ENCODE measurements around the gene TAF8.

Gene TAF8

DNA sequence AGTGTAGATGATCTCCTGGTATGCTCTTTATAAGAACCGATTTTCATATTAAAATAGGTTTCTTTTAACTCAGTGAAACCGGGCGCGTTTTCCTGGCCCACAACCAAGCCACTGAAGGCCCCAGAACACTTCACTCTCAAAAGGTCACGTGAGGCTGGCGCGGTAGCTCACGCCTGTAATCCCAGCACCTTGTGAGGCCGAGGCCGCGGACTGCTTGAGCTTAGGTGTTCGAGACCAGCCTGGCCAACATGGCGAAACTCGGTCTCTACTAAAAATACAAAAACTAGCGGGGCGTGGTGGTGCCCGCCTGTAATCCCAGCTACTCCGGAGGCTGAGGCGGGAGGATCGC lies 402 bp upstream of the TAF8 start:
- H3K4me3 ChIP-seq (ENCODE audit: low read depth, low read length): no peak overlapping the region

GRCh38 chr6:42051268-42051653 lies 937 bp downstream of the TAF8 start:
- H3K4me3 ChIP-seq (ENCODE audit: low read depth, low read length): peak overlapping the region; percentile 93

DNA sequence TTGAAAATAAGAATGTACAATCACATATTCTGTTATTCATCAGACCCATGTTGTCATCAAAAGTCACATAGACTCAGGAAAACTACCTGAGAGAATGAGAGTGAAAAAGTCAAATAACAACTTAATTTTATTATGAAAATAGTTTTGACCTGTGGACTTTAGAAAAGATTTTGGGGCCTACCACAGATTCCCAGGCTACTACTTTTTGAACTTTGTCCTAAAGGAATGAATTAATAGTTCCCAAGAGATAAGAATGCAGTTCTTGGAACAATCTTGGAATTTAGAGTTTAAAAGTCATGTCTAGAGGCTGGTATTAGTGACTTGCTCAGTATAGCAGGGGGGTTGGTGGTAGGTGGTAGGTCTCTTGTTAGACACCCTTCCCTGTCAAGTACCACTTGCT lies 3.3 kb downstream of the TAF8 start:
- no peak overlapping the region for H3K4me3 ChIP-seq (ENCODE audit: low read depth, low read length)

DNA sequence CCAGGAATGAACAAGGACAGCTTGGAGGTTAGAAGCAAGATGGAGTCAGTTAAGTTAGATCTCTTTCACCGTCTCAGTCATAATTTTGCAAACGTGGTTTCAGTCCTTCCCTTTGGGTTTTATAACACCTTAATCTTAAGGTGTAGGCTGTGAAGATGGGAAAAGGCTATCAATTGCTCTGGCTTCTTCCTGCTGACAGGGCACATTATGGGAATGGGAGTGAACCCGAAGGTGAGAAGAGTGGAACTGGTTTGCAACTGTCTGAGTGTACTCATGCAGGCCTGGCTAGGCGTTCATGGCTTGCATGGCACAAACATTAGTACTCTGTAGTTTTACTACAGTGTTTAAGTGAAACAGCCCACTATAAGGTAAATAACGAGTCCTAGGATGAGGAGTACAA lies 9.4 kb downstream of the TAF8 start:
- no peak overlapping the region for H3K4me3 ChIP-seq (ENCODE audit: low read depth, low read length)

GRCh38 chr6:42066156-42066675 lies 15.9 kb downstream of the TAF8 start:
- no peak overlapping the region for H3K4me3 ChIP-seq (ENCODE audit: low read depth, low read length)

GRCh38 chr6:42068173-42068572 lies 17.8 kb downstream of the TAF8 start:
- H3K4me3 ChIP-seq (ENCODE audit: low read depth, low read length): no peak overlapping the region

DNA sequence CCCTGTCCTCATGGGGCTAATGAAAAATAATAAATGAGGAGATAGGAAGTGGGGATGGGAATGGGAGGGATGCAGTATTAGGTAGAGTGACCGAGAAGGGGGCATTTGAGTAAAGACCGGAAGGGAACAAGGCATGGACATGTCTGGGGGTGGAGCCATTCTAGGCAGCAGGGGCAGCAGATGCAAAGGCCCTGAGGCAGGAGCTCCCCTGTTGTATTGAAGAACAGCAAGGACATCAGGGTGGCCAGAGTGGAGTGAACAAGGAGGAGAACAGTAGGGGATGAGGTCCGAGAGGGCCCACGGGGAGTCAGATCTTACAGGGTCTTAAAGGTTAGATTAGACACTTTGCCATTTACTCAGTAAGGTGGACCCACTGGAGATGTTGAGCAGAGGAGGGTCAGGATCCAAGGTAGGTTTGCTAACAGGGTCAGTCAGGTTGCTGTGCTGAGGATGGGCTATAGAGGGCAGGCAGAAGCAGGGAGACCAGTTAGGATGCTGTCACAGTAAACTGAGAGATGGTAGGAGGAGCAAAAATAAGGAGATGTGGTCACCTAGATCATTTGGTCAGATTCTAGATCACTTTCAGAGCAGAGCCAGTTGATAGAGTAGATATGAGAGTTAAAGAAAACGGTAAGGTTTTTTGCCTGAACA lies 18.7 kb downstream of the TAF8 start:
- no peak overlapping the region for H3K4me3 ChIP-seq (ENCODE audit: low read depth, low read length)

DNA sequence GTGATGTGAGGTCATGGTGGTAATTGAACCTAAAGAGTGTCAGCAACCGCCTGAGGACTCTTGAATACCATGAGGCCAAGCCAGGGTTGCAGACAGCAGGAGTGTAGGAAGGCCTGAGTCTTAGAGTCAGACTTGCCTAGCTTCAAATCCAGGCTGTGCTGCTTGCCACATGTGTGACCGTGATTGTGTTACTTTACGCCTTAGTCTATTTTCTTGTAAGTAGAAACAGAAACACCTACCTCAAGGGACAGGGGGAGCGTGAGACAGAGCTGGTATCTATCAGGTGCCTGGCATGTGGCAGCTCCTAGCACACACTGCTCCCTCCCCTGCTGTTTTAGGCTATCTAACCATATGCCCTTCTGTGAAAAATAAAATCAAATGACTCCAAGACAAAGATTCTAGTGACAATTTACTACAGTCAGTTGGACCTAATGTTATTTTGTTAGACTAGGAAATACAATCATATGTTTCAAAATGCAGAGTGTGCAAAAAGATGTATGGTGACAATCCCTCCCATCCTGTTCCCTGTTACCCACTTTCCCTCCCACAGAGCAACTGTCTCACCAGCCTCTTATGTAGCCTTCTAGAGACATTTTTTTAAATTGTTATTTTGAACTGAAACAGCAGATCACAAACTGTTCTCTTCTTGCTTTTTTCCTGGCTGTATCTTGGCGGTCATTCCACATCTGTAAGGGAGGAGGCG lies 21.7 kb downstream of the TAF8 start:
- no peak overlapping the region for H3K4me3 ChIP-seq (ENCODE audit: low read depth, low read length)

DNA sequence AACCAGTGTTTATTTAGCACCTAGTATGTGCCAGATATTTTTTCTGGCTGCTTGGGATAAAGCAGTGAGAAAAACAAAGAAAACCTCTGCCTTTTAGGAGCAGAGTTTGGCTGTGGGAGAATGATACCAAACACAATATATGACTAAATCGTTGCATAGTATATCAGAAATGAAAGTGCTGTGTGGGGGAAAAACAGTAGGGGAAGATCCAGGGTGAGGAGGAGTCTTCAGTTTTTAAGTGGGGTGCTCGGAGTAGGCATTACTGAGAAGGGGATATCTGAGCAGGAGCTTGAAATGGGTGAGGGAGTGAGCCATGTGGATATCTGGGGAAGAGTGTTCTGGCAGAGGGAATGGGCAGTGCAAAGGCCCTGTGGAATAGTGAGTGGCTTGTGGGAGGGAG lies 23.0 kb downstream of the TAF8 start:
- H3K4me3 ChIP-seq (ENCODE audit: low read depth, low read length): no peak overlapping the region

DNA sequence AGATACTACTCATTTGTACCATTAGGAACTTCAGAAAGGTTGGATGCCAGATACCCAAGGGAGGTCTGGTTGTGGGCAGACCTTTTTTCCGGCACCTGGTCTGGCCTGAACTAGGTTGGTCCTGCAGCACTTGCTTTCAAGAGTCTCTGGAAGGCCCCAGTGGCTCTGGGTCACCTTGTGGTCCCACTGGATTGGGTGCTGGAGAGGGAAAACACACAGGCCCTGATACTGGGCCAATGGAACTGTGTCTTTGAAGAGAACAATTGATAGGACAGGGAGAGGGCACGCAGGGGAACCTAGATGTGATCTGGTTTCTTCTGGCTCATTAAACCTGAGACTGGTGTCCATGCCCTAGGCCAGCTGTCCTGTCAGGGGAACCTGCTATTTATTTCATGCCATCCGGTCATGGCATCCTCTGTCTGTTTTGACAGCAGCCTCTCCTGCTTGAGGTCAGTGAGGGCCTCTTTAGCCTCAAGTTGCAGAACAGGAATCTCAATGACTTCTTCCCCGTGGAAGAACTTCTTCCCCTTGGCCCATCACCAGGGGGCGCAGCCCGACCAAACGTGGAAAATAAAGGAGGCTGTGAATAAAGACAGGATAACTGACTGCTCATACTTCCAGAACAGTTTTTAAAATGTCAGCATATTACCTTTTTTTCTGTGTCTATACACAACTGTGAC lies 25.0 kb downstream of the TAF8 start:
- H3K4me3 ChIP-seq (ENCODE audit: low read depth, low read length): no peak overlapping the region

DNA sequence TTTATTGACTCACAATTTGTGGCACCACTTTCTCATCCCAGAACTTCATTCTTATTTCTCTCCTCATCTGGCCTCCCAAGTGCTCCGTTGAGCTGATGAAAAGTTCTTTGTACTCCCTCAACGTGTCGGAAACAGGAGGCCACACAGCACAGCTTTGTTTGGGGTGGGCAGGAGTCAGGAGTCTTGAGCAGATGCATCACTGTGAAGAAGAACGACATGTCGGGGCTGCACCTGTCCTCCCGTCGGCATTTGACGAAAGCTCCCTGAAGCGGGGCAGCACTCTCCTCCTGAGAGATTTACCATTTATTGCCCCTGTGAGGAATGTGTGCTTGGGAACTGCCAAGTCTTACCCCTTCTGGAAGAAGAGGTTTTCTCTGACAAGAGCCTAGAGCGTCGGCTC lies 28.1 kb downstream of the TAF8 start:
- H3K4me3 ChIP-seq (ENCODE audit: low read depth, low read length): no peak overlapping the region

DNA sequence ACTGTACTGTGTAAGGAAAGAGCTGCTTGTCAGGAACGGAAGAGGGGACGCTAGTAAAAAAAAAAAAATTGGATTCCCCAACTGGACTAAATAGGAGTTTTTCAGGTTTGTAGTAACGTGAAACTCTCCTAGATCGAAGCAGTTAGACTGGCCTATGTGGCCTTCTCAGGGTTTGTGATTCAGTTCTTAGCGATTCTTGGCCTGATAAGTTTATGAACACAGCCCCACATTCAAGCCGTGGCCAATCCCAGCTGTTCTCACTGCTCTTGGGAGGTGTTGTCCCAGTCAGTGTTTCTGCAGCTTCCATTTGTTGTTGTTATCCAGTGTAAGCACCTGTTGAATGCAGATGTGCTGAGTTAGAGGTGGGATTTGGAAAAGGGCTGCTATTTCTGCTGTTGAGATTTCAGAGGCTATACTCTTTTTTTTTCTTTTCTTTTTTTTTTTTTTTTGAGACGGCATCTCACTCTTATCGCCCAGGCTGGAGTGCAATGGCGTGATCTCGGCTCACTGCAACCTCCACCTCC lies 29.7 kb downstream of the TAF8 start:
- H3K4me3 ChIP-seq (ENCODE audit: low read depth, low read length): no peak overlapping the region

DNA sequence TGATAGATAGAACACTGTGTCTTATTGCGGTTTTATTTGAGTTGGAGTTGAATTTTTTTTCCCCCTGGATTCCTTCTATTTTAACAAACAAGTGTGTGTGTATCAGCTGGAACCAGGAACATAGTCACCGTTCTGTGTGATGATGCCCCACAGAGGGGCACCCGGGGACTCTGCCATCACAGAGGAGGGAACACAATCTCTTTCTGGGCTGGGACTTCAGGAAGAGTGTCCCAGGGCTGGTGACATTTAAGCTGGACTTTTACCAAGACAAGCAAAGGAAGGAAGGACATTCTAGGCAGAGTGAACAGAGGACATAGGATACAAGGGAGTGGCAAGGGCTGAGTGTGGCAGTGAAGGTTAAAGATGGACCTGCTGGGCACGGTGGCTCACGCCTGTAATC lies 33.2 kb downstream of the TAF8 start:
- no peak overlapping the region for H3K4me3 ChIP-seq (ENCODE audit: low read depth, low read length)

DNA sequence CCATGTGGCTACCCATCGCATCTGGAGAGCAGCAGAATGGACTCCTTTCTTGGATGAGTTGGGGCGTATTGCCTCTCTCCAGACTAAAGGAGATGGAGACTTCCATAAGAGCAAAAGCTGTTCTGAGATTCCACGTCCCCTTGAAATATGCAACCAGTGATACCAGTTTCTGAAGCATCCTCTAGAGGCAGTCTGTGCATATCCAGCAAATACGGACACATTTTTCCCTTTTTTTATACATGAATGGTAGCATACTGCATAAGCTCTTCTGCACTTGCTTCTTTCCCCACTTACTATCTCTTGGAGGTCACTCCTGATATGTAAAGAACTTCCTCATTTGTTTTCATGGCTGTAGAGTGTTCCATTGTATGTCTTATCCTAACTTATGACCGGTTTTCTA lies 34.6 kb downstream of the TAF8 start:
- H3K4me3 ChIP-seq (ENCODE audit: low read depth, low read length): no peak overlapping the region

GRCh38 chr6:42086046-42087035 lies 36.0 kb downstream of the TAF8 start:
- H3K4me3 ChIP-seq (ENCODE audit: low read depth, low read length): no peak overlapping the region

DNA sequence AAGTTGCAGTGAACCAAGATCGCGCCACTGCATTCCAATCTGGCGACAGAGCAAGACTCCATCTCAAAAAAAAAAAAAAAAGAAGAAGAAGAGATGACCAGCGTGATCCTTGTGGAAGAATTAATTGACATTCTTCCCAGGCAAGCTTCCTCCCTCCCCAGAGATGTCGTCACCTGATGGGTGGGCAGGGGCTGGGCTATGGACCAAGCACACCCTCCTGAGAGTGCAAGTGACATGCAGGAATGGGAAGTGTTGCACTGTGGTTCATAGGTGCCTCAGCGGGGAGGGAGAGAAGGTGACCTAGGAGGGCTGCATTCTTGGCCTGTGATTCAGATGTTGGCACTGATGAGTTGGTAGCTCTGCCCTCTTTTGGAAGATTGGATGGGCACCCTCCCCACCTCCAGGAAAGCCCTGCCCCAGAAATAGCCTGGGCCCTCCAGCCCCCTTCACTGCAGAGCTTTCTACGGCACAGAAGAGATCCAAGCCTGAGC lies 37.8 kb downstream of the TAF8 start:
- H3K4me3 ChIP-seq (ENCODE audit: low read depth, low read length): no peak overlapping the region

DNA sequence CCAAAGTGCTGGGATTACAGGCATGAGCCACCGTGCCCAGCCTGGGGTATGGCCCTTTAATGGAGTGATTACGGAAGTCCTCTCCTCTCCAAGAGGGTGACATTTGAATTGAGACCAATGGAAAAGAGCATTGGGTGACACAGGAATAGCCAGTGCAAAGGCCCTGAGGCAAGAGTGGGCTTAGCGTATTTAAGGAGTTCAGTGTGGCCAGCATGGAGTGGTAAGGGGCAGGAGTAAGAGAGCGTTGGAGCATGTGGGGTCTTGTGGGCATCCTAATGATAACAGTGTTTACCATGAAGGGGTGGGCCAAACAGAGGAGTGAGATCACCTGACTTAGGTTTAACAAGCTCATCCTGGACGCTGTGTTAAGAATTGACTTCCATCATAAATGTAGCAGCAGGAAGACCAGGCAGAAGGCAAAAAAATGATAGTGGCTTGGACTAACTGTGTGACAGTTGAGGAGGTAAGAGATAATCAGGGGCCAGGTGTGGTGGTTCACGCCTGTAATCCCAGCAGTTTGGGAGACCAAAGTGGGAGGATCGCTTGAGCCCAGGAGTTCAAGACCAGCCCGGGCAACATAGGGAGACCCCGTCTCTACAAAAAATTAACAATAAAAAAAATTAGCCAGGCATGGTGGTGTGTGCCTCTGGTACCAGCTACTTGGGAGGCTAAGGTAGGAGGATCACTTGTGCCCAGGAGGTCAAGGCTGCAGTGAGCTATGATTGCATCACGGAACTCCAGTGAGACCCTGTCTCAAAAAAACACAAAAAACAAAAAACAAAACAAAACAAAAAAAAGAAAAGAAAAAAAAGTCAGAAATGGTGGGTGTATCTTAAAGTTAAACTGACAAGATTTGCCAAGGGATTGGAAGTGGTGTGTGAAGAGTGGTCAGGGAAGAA lies 40.7 kb downstream of the TAF8 start:
- H3K4me3 ChIP-seq (ENCODE audit: low read depth, low read length): no peak overlapping the region

DNA sequence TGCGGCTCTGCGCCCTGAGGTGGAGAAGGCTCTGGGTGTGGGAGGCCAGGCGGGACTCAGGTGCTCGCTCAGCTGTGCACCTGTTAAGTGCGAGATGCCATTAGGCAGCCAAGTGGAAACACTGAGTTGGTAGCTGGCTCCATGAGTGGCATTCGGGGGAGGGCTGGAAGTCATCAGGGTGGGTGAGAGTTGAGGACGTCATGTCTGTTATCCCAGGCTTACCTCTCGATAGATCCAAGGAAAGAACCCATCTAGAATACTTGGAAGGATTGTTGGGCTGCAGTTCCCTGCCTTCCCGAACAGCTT lies 41.3 kb downstream of the TAF8 start:
- no peak overlapping the region for H3K4me3 ChIP-seq (ENCODE audit: low read depth, low read length)

DNA sequence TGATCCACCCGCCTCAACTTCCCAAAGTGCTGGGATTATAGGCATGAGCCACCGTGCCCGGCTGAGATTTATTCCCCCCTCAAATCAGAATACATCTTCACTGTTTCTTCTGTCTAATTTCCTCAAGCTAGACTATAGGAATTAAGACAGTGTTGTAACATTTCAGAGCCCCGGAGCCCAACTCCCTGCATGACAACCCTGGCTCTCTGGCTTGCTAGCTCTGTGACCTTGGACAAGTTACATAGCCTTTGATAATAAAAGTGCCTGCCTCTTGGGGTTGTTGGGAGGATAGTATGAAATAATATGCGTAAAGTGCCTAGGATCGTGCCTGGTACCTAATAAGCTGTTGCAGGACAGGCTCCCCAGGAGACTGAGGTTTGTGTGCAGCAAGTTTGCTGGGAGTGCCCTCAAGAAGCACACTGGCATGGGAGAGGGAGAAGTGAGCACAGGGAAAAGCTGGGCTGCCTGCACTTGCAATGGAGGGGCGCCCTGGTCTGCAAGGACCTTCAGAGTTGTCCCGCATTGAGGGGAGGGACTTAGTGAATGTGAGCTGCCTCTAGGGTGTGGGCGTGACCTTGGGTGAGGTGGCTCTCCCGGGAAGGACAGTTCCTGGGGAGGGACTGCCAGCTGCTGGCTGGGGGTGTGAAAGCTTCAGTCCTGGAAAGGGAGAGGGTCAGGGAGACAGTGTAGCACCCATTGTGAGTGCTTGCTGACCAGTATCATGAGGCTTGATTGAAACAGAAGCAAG lies 43.4 kb downstream of the TAF8 start:
- H3K4me3 ChIP-seq (ENCODE audit: low read depth, low read length): no peak overlapping the region

Measured in iPS-11a (cell line).